ENCODE results near the gene MN1. TPM values are rescaled to one million over a fixed set of nuclear protein-coding genes. Genes with fewer than 3 reads are reported as not detected.

Gene MN1
- total and polyA plus RNA-seq, 2 of the 8 experiments (the other 6 are each of a cell fraction or from before 2014, with no cell fraction given), result 3.1 to 4.9 TPM

DNA sequence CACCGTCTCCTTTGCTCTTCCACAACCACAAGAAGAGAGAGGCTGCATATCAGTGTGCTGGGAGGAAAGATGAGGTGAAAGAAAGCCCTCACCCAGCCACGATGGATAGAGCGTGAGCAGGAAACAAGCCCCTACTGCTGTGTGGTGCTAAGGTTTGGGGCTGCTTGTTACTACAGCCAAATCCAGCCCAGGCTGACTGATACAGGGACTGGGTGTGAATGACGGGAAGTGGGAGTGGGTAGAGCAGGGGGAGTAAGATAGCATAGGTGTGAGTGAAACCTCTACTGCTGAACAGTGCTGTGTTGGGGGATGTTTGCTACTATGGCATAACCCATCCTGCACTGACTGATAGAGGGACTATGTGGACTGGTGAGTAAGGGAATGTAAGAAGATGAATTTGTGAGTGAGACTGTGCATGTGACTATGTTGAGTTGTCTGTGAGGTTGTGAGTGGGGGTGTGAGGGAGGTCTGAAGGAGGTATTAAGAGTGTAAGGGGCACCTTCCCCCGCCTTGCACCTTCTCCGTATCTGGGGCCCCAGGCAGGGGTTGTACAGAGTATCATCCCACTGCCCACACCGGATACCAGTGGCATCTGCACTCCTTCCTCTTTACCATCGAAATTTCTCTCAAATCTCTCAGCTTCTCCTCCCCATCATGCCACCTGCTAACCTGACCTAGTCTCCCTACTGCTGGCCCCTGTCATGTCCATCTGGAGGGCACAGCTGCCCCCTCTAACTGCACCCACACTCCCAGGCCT lies 91.5 kb downstream of the MN1 start:
- H4K8ac ChIP-seq (ENCODE audit: extremely low read depth, insufficient read depth, low read length), result no peak overlapping the region
- H3K4me1 ChIP-seq (replicated peaks in 1 of 4; ENCODE audit: control insufficient read depth in 3 of 4, insufficient read depth in 4 of 4, low read length in 3 of 4), result peaks cover 0 to 2% (median 0%) of the 10 kb centered on the region in 4 experiments; a peak in 1 of 7 replicates
- H3K9me3 ChIP-seq (ENCODE audit: insufficient read depth in 2 of 2, low read depth in 1 of 2, low read length in 1 of 2), result no peaks in the 10 kb centered on the region
- ChIA-PET CTCF (ENCODE audit: partially characterized antibody) (interaction anchor here (0.8 kb wide), 1 partner anchor 25 kb away, joined by 3 read pairs; no protein-coding TSS in a partner anchor), POLR2A (ENCODE audit: partially characterized antibody) (interaction anchor here (2.4 to 3.3 kb wide), 2 partner anchors 13 to 24 kb away, joined by 7 to 10 read pairs; no protein-coding TSS in a partner anchor)
- no peak overlapping the region for H4K91ac ChIP-seq (replicated peaks; ENCODE audit: insufficient read length, low read length)
- no peak overlapping the region for H3K23ac ChIP-seq (ENCODE audit: insufficient read length)
- H3K27me3 ChIP-seq (replicated peaks in 1 of 4; ENCODE audit: control insufficient read depth in 3 of 4, extremely low read depth in 1 of 4, insufficient read depth in 3 of 4, low read length in 3 of 4), result no peaks in the 10 kb centered on the region
- H4K20me1 ChIP-seq (replicated peaks in 1 of 2; ENCODE audit: control insufficient read depth in 1 of 2, insufficient read depth in 2 of 2, low read length in 2 of 2), result peaks cover 0 to 4% of the 10 kb centered on the region in 2 experiments
- H3K79me1 ChIP-seq (ENCODE audit: low read depth, low read length), result peaks cover 9% of the 10 kb centered on the region
- H3K36me3 ChIP-seq (ENCODE audit: control insufficient read depth in 2 of 4, insufficient read depth in 4 of 4, low read length in 3 of 4), result peaks cover 2 to 9% (median 3%) of the 10 kb centered on the region in 4 experiments; a peak in 2 of 8 replicates
- H3K56ac ChIP-seq (replicated peaks; ENCODE audit: insufficient read length, low read depth, low read length), result no peak overlapping the region
- no peak overlapping the region for H3K4me2 ChIP-seq (ENCODE audit: insufficient read depth in 1 of 2, low read depth in 2 of 2, low read length in 2 of 2)
- no peak overlapping the region for H3K9ac ChIP-seq (replicated peaks in 1 of 4; ENCODE audit: extremely low read depth in 1 of 4, low read depth in 3 of 4, low read length in 3 of 4)
- no peak overlapping the region for H2AFZ ChIP-seq (ENCODE audit: low read length)
- H3K79me2 ChIP-seq (ENCODE audit: control insufficient read depth in 1 of 2, insufficient read depth in 2 of 2, low read length in 2 of 2), result peaks cover 0 to 6% of the 10 kb centered on the region in 2 experiments; a peak in 1 of 4 replicates
- no peak overlapping the region for H3K14ac ChIP-seq (ENCODE audit: insufficient read length)
- H3K4ac ChIP-seq (replicated peaks; ENCODE audit: insufficient read length, low read depth, low read length), result no peak overlapping the region
- no peak overlapping the region for H2BK15ac ChIP-seq (ENCODE audit: low read length)
- FAIRE-seq (no peak), DNase-seq (ENCODE audit: low read depth in 1 of 2, low spot score in 2 of 2) (no peak)
- H2BK12ac ChIP-seq (ENCODE audit: low read depth, low read length), result no peak overlapping the region
- H2BK5ac ChIP-seq (ENCODE audit: low read depth, low read length), result no peak overlapping the region
- H3K23me2 ChIP-seq (ENCODE audit: low read depth, low read length), result no peaks in the 10 kb centered on the region
- no peak overlapping the region for H2BK20ac ChIP-seq (ENCODE audit: low read length)
- no peak overlapping the region for H3K4me3 ChIP-seq (ENCODE audit: extremely low read depth in 1 of 4, insufficient read depth in 2 of 4, low read depth in 3 of 4, low read length in 4 of 4)
- H4K5ac ChIP-seq (ENCODE audit: insufficient read length, low read depth, low read length), result no peak overlapping the region
- H3K18ac ChIP-seq (ENCODE audit: extremely low read depth, low read length), result no peak overlapping the region
- no peak overlapping the region for H2AK5ac ChIP-seq (ENCODE audit: low read depth, low read length)
- 86% methylated on average over 8 of the region's 8 CpGs; no CpG with 5 or more reads in 1 of the 2 experiments for WGBS, 2 experiments (ENCODE audit: extremely low coverage in 1 of 2, insufficient coverage in 1 of 2, insufficient read length in 1 of 2, insufficient replicate concordance in 2 of 2, low coverage in 1 of 2, low lambda C conversion rate in 2 of 2, missing lambda C conversion rate in 1 of 2)
- H2BK120ac ChIP-seq (replicated peaks; ENCODE audit: low read depth, low read length), result no peak overlapping the region
- H3K27ac ChIP-seq (ENCODE audit: low read depth, low read length), result no peak overlapping the region
- TF ChIP-seq HDAC2 (IDR thresholded peaks at IDR 0.05; ENCODE audit: borderline replicate concordance in 1 of 2, low read depth in 2 of 2, low read length in 2 of 2), result no peak
